NCI-H2227 (cell line): ENCODE data around the gene GOLPH3L.
"Not testable (repeated sequence)": the region's sequence is repeated elsewhere in the genome, so short reads cannot be mapped to it uniquely, and the experiment has no call there.

Experiments
- DNase-seq: peaks from one replicate; lab custom pipeline; 2025; ENCODE audit not compliant: unreplicated experiment; lab: John Stamatoyannopoulos, UW

The GOLPH3L gene

DNA sequence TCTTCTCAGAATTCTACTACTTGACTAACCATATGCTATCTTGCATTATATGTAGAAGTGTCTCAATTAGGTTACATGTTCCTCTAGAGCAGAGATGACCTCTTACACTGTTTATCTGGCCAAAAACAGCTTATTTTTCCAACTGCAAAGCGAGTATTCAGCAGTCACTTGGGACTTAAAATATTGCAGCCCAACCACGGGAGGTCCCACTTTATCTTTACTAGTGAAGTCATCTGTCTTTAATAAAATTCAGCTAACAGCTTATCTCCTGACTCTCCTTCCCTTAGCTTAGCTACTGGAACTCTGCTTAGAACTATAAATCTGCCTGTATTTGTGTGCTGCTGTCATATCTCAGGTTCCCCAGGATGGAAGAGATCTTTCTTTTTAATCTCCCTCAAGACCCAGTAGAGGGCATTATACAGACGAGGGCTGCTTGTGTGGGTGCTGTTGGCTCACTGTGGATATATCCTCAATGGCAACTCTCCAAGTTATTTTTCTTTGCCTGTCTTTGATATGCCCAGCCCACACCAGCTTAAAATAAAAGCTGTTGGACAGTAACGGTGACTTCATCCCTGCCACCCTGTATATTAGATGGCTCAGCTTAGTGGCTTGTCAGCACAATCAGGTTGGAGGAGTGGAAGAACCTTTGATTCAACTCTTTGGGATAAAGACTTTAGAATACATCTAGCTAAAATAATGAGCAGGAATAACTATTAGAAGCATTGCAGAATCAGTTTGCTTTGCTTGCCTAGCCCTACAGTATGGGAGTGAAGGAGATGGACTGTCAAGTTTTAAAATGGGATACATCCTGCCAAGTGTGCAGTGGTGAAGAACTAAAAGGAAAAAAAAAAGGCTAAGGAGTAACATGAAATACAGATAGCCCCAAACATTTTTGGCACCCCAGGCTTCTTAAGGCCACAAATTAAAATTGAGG, 77.1 kb downstream of the GOLPH3L start:
- no peak for DNase-seq

DNA sequence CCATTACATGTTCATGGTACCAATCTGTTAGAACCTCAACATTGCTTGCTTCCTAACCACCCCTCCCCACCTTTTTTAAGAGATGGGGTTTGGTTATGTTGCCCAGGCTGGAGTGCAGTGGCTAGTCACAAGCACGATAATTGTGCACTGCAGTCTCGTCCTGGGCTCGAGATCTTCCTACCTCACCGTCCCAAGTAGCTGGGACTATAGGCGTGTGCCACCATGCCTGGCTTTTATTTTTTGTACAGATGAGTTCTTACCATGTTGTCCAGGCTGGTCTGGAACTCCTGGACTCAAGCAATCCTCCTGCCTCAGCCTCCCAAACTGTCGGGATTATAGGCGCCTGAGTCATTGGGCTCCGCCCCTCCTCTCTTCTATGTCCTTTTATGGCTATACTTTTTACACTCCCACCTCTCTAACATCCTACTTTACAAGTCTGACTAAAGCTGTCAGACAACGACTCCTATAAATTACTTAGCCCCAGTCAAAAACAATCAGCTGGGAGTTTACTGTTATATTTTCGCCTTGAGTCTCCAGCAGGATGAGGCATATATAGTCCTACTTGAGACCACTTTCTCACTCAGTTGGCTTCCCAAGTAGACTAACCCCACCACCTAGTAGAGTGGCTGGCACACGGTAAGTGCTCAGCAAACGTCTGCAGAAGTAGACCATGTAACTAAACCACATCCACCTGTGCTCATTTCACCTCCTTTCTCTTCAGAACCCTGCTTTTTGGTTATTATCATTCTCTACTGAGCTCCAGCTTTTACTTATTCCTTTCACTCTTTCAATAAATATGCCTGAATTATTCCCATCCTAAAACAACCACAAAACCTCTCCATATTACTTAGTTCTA, 81.4 kb downstream of the GOLPH3L start:
- no peak for DNase-seq

DNA sequence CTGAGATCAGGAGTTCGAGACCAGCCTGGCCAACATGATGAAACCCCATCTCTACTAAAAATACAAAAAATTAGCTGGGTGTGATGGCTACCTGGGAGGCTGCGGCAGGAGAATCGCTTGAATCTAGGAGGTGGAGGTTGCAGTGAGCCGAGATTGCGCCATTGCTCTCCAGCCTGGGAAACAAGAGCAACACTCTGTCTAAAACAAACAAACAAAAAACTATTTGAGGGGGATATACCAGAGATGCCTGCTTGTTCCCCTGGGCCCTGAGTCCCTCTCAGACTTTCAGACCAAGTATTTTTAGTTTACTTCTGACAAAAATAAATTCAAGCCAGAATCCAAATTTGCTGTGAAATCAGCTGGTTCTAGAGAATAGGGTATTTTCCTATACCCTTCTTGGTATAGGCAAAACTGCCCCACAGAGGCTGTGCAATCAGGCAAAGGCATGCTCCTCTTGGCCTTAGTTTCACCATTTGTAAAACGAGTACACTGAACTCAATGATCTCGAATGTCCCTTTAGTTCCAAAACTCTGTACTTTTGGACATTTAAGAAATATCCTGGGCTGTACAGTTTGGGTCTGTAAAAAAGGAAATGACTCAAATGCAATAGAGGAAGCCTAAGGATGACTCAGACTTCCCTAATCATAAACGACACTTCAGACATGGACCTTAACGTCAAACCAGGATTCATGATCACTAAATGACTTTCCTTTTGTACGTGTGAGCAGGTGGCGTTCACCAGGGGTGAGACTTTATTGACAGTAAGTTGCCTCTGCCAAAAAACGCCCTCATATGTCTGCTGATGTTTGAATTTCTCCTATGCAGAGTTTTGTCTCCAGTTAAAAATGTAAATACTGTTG, 83.7 kb downstream of the GOLPH3L start:
- no peak for DNase-seq

DNA sequence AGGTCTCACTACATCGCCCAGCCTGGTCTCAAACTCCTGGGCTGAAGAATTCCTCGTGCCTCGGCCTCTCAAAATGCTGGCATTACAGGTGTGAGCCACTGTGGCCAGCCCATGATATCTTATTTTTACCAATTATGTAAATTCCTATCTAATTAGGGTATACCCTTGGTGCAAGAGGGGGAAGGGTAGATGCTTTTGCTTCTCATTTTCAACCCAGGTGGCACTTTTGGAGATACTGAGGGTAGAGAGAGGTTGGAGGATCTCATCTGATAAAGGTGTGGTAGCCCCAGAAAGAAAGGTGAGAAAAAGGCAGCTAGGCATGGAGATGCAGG, 85.0 kb downstream of the GOLPH3L start:
- no peak for DNase-seq

DNA sequence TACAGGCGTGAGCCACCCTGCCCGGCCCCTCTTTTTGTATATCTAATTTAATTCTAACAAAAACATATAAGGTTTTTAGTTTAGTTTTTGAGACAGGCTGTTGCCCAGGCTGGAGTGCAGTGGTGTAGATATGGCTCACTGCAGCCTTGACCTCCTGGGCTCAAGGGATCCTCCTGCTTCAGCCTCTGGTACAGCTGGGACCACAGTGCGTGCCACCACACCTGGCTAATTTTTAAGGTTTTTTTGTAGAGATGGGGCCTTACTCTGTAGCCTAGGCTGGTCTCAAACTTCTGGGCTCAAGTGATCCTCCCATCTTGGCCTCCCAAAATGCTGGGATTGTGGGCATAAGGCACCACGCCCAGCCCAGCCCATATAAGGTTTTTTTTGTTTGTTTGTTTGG, 86.4 kb downstream of the GOLPH3L start:
- no peak for DNase-seq

DNA sequence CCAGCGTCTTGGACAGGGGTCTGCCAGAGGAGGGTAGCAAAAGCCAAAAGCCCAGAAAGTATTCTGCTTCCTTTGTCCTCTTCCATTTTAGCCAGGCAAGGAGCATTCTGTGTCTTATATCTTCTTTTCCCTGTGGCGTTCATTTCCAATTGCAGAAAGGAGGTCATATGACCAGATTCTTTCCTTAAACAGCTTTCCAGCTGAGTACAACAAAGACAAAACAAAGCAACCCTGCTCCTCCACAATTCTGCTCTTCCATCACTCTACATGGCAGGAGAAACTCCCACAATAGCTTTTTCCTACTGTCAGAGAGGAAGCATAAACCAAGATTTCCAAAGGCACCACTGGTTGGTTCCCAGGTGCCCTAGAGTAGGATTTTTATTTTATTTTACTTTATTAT, 87.2 kb downstream of the GOLPH3L start:
- peak; percentile 51 for DNase-seq

DNA sequence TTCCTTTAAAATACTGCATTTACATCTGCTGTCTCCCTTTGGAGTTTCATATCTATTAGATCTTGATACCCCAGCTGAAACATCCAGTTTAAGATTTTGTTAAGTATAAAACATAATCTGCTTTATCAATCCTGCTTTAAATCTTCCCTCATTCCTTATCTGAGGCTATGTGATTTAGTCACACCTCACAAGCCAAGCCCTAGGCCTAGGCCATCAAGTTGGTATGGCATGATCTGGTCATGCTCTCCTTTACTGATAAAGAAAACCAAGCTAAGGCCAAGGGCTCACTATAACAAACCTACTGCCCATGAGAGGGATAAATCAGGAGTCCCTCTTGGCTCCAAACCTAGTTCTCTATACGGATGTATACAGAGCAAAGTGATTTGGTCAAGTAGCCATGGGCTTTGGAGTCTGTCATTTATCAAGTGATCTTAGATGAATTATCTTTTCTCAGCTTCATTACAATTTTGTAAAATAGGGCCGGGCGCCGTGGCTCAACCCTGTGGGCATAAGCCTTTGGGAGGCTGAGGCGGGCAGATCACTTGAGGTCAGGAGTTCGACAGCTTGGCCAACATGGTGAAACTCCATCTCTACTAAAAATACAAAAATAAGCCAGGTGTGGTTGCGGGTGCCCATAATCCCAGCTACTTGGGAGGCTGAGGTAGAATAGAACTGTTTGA, 90.4 kb downstream of the GOLPH3L start:
- DNase-seq: no peak

DNA sequence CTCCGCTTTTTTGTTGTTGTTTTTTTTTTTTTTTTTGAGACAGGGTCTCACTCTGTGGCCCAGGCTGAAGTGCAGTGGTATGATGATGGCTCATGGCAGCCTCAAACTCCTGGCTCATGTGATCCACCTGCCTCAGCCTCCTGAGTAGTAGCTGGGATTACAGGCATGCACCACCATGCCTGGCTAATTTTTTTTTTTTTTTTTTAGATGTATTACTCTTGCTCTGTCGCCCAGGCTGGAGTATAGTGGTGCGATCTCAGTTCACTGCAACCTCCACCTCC, 91.6 kb downstream of the GOLPH3L start:
- not testable (repeated sequence) for DNase-seq

DNA sequence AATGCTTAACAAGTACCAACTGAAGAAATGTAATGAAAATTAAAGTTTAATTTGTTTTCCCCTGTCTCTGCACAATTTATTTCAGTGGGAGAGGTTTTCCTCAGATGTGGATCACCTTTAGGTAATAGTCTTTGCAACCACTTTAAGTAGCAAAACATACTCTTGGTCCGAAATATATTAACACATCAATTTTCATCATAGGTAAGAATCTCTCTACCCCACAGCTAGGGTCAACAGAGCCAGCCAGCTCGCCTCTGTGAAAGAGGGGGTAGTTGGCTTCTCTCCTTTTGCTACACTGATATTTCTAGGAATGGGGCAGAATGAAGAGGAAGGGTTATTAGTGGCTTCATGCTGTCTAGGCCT, 92.7 kb downstream of the GOLPH3L start:
- DNase-seq: no peak

DNA sequence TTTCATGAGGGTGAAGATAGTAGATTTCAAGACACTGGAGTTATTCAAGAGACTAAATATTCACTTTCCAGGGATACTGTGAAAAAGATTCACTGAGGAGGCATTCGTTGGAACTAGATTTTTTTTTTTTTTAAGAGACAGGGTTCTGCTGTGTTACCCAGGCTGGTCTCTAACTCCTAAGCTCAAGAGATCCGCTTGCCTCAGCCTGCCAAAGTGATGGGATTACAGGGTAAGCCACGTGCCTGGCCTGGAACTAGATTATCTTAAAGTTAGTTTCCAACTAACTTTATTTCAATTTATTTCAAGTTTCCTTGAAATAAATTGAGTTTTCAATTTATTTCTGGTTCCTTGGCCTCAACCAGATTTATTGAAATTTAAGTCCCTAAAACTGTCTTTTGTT, 93.2 kb downstream of the GOLPH3L start:
- DNase-seq: no peak

DNA sequence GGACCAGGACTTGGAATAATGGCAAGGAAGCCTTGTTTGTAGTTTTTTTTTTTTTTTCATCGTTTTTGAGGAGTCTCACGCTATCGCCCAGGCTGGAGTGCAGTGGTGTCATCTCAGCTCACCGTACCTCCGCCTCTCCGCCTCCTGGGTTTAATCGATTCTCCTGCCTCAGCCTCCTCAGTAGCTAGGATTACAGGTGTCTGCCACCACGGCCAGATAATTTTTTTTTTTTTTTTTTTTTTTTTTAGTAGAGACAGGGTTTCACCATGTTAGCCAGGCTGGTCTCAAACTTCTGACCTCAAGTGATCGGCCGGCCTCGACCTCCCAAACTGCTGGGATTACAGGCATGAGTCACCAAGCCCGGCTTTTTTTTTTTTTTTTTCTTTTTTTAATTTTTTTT, 94.6 kb downstream of the GOLPH3L start:
- DNase-seq: not testable (repeated sequence)

DNA sequence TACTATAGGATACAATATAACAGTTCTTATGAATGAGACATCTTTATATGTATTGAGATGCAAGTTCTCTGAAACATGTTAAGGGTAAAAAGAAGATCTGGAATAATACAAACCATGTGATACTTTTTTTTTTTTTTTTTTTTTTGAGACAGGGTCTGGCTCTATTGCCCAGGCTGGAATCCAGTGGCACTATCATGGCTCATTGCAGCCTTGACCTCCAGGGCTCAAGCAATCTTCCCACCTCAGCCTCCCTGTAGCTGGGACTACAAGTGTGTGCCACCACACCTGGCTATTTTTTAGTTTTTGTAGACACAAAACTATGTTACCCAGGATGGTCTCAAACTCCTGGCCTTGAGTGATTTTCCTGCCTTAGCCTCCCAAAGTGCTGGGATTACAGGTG, 95.4 kb downstream of the GOLPH3L start:
- no peak for DNase-seq

DNA sequence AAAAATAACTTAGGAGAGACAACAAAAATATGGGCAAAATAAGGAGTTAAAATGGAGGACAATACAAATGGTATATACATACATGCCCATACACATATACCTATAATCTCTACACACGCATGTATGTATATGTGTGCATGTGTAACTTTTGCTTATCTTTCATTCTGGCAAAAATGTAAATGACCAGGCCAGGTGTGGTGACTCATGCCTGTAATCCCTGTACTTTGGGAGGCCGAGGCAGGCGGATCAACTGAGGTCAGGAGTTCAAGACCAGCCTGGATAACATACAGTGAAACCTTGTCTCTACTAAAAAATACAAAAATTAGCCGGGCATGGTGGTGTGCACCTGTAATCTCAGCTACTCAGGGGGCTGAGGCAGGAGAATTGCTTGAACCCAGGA, 98.6 kb downstream of the GOLPH3L start:
- DNase-seq: not testable (repeated sequence)

DNA sequence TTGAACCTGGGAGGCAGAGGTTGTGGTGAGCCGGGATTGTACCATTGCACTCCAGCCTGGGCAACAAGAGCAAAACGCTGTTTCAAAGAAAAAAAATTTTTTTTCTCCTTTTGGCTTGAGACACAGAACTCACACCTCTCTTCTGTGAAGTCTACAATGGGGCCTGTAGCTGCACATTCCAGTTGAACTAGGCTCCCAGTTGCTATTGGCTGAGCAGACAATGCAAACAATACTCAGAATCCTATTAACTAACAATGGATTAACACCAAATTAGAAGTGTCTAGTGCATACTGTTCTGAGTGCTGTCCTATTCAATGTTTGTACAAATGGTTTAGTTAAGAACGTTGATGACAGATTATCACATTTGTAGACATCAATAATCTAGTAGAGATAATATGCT, 100.0 kb downstream of the GOLPH3L start:
- no peak for DNase-seq
